ENCODE data around the gene SLC6A11. TPM values are rescaled to one million over a fixed set of nuclear protein-coding genes. Genes with fewer than 3 reads are reported as not detected.

The SLC6A11 gene
- total and polyA plus RNA-seq, 10 donors: 0.03 to 2.7 (median 0.41) TPM; not detected in 2

- no peaks in the 10 kb centered on the region for H3K9me3 ChIP-seq
- intact Hi-C loops (cut with DNase I; ENCODE audit: low total_unique reads): no loop called here
- TF ChIP-seq CTCF (IDR thresholded peaks at IDR 0.05 in 8 of 11, conservative IDR thresholded peaks at IDR 0.05 in 3 of 11) (no peak), POLR2AphosphoS5 (IDR thresholded peaks at IDR 0.05) (no peak), POLR2A (IDR thresholded peaks at IDR 0.05) (no peak)
- H3K27ac ChIP-seq: no peak overlapping the region
- H3K4me3 ChIP-seq: no peak overlapping the region
- no peaks in the 10 kb centered on the region for H3K36me3 ChIP-seq
- peak; percentile 14 for DNase-seq
- H3K27me3 ChIP-seq (replicated peaks in 1 of 7): peaks cover 0 to 55% (median 0%) of the 10 kb centered on the region in 7 donors
- no peaks in the 10 kb centered on the region for H3K4me1 ChIP-seq
- WGBS, 5 donors: 68 to 79% (median 74%) methylated on average over 7 of the region's 7 CpGs
These were observed 158.8 kb downstream of the SLC6A11 start for GRCh38 chr3:10974746-10975375.

- no peak for DNase-seq
- no peak for TF ChIP-seq POLR2A (IDR thresholded peaks at IDR 0.05)
- no peak for TF ChIP-seq CTCF (IDR thresholded peaks at IDR 0.05 in 8 of 11, conservative IDR thresholded peaks at IDR 0.05 in 3 of 11)
- no peak for TF ChIP-seq POLR2AphosphoS5 (IDR thresholded peaks at IDR 0.05)
- H3K4me3 ChIP-seq: no peak overlapping the region
- H3K9me3 ChIP-seq: no peaks in the 10 kb centered on the region
- intact Hi-C loops (cut with DNase I; ENCODE audit: low total_unique reads): no loop called here
- no peak overlapping the region for H3K27ac ChIP-seq
- H3K4me1 ChIP-seq: no peaks in the 10 kb centered on the region
- peaks cover 0 to 59% (median 0%) of the 10 kb centered on the region in 7 donors for H3K27me3 ChIP-seq (replicated peaks in 1 of 7)
- no peaks in the 10 kb centered on the region for H3K36me3 ChIP-seq
- WGBS, 5 donors: 75 to 91% (median 84%) methylated on average over 1 of the region's 1 CpG
These were observed 159.7 kb downstream of the SLC6A11 start for GRCh38 chr3:10975695-10976234.

- peaks cover 0 to 57% (median 0%) of the 10 kb centered on the region in 7 donors for H3K27me3 ChIP-seq (replicated peaks in 1 of 7)
- H3K9me3 ChIP-seq: no peaks in the 10 kb centered on the region
- WGBS, 5 donors: 56 to 83% (median 70%) methylated on average over 1 of the region's 1 CpG
- no peak for DNase-seq
- intact Hi-C loops (cut with DNase I; ENCODE audit: low total_unique reads): no loop called here
- H3K4me1 ChIP-seq: no peaks in the 10 kb centered on the region
- no peak overlapping the region for H3K4me3 ChIP-seq
- no peak for TF ChIP-seq POLR2A (IDR thresholded peaks at IDR 0.05)
- H3K36me3 ChIP-seq: no peaks in the 10 kb centered on the region
- H3K27ac ChIP-seq: no peak overlapping the region
These were observed 160.7 kb downstream of the SLC6A11 start for GRCh38 chr3:10976770-10977169.

GRCh38 chr3:10977892-10978510 is 162.0 kb downstream of the SLC6A11 start:
- 46 to 57% (median 48%) methylated on average over 10 of the region's 10 CpGs for WGBS, 5 donors
- peak; percentile 18 for DNase-seq

More at GRCh38 chr3:10977892-10978510, 162.0 kb downstream of the SLC6A11 start:
- H3K9me3 ChIP-seq: no peaks in the 10 kb centered on the region
- TF ChIP-seq CTCF (IDR thresholded peaks at IDR 0.05 in 8 of 11, conservative IDR thresholded peaks at IDR 0.05 in 3 of 11) (no peak), POLR2AphosphoS5 (IDR thresholded peaks at IDR 0.05) (no peak), POLR2A (IDR thresholded peaks at IDR 0.05) (no peak)
- peaks cover 0 to 2% (median under 1%) of the 10 kb centered on the region in 6 donors for H3K4me1 ChIP-seq
- H3K27me3 ChIP-seq (replicated peaks in 1 of 7): peaks cover 0 to 57% (median 0%) of the 10 kb centered on the region in 7 donors
- H3K36me3 ChIP-seq: no peaks in the 10 kb centered on the region
- H3K27ac ChIP-seq: no peak overlapping the region
- H3K4me3 ChIP-seq: no peak overlapping the region
- intact Hi-C loops (cut with DNase I; ENCODE audit: low total_unique reads): no loop called here
